GM18502 (cell line): ENCODE results near the gene NALCN.

Experiments
- ATAC-seq: cut with Tn5 transposase; IDR thresholded peaks from one replicate; pipeline ENCODE4 v1.9.1; 2021; ENCODE audit warnings: mild to moderate bottlenecking; ENCODE audit not compliant: unreplicated experiment, poor library complexity

Gene NALCN

DNA sequence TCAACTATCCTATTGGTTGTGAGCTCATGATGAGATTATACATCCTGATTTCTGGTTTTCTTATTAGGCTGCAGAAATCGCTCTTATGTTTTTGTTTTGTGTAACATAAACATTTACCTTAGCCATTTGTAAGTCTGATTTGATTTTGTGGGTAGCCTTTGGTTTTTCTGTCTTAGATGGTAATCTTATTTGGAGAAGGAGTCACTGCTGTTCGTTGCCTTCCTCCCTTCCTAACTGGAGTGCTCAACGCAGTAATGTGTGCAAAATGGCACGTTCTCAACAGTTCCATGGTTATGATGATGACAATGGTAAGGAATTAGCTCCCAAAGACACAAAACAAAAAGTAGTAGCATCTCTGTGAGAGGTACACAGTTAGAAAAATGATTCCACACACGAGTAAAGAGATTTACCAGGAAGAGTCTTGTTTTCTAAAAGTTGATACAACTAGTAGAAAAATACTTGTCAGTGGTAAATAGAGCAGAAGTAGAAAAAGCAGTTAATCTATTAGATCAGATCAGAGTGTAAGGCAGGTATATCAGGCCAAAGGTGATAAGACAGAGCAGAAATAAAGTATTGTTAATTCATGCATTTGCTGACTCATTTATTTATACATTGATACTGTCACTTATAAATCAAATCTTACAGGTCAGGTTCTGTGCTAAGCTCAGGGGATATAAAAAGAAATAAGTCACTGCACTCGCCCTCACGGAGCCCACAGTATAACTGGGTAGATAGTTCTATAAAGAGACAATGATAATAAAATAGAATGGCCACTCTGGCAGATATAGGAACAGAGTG, 270.0 kb downstream of the NALCN start:
- ATAC-seq, result no peak

DNA sequence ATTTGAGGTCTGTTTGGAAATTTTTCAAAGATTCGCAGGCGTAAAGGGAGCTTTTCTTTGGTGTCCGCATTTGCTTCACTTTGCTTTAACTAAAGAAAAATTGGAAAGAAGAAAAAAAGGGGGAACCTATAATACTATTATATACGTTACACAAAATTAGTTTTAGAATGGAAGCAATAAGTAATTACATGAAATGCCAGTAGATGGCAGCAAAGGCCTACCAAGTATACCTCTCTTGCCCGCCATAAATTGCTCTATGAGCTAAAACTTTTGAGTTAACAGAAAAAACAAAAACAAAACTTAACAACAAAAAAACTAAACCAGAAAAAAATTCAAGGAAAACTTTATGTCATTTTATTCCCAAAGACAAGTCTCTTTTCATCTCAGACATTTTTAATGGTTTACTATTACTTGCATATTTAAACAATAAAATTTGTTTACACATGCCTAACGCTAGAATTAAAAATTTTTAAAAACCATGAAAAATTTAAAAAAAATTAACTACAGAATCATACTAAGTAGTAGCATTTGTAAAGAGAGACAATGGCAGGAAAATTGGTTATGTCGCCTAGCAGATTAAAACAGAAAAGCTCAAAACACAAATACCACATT, 271.4 kb downstream of the NALCN start:
- peak; percentile 80 for ATAC-seq

DNA sequence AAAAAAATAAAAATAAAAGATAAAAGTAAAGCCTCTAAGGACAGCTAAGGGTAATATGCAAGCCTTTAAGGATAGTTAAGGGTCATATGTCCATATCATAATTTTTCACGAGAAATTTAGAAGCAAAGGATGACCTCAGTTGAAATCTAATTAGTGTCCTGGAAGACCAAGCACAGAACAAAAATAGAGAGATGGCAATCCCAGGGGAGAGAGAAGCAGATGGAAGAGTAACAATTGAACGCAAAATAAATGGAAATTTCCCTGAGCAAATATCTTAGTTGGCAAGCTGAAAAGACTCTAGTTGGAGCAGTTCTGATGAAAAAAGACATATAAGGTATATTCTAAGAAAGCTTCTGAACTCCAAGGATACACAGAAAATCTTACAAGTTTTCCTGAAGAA, 275.4 kb downstream of the NALCN start:
- no peak for ATAC-seq

DNA sequence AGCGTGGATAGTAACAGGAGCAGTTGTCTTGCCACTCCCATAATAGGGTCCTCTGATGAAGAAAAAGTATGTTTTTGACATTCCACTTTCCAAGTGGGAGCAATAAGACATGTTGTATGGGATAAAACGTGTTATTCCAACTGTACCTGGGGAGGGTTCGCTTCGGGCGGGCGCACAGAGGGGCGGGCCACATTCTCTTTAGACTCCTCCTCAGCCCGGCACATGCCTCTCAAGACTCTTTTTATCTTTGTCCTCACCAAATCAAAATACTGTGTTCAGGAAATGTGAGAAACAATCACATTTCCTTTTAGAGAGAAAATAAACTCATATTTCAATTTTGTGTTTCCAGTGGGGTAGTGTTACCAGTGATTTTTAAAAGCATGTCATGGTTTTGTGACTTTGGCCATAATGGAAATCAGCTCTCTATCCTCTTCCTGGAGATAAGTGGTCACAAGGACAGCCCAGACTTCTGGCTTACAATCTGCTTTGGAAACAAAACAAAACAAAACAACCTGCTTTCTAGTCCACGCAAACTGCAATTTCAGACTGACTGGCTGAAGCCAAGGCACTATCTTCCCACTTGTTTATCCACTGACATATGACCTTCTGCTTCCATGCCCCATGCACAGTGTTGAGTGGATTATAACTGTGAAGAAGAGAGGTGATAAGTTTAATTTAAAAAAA, 276.1 kb downstream of the NALCN start:
- no peak for ATAC-seq

DNA sequence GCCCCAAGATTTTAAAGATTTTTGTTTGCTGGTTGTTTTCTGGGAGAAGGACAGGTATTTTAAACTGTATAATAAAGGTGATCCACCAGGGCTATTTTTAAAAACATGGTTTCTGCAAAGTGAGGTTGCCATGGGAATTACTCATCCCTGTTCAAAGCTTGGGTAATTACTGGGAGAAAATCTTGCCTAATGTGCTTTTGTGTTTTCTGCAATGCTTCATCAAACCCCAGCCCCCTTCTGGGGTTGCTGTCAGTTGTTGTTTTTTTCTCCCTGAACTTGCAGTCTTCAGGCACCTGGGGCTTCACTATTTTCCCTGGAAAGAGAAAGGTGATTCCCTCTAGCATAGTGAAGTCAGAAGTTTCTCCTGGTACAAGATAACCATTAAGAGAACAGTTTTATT, 277.2 kb downstream of the NALCN start:
- no peak for ATAC-seq

DNA sequence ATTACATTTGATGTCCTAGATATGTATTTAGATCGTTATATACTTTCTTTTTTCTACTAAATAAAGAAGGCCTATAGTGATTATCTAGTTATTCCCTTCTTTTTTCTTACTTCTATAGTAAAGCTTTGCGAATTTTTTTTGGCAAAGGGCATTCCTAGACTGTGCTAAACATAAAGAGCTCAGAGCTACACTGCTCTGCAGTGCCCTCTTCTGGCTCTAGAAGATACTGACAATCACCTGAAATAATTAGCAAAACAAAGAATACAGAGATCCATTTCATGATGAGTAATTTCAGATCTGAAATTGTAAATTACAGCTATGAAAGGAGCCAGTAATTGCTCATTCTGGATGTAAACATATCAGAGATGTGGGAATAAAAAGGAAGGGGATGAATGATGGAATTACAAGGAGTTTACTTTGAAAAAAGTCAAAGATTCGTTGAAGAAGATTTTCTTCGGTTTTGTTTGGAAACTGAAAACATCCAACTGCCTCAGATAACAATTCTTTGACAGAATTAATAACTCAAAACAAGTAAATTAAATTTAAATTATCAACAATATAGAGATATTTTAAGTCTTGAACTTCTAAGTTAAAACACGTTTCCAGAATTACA, 288.5 kb downstream of the NALCN start:
- ATAC-seq, result peak; percentile 88

DNA sequence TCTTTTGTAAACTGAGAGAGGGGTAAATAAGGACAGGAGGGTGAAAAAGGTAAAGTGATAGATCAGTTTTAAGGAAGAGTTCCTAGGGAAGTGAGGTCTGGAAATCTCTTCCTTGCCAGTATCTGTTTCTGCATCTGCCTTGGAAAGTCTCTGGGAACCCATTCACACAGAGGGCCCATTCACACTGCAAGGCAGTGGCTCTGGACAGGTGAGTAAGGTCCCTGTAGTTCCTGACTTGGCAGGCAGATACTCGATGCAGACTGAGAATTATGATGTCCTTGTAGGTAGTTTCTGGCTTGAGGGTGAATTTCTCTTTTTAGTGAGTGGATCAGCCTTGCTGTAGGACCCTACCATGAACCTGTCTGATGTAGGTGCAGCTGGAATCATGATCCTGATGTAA, 293.3 kb downstream of the NALCN start:
- ATAC-seq, result no peak

DNA sequence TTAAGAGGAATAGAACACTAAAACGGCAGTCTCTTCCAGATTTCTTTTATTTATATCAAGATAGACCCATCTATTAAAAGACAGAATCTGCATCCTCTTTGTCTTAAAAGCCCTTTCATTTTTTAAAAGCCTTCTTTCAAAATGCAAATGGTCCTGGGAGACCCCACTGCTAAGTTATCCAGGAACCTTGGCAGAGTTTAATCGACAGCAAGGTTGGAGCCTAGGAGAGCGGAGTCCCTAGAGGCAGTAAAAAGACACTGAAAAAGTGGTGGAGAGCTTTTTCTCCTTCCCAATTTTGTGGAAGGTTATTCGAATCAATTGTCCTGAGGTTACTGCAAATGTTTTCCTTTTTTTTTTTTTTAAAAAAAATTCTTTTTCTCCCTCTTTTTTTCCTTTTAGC, 294.7 kb downstream of the NALCN start:
- ATAC-seq, result no peak

DNA sequence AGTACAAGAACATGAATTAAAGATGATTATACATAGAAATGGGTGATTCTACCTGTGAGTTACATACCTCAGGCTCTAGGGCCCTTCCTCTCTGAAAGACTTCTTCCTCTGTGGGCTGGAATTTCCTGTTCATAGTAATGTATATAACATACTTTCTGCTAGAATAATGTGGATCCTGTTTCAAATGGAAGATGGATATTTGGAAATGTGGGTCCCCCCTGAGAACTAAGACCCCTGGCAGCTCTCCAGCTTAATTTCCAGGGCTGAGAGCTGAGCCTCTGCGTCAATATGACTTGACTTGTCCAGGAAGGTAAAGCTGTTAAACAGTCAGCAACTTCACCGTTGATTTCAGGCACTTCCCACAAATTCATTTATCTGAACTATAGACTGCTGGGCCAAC, 296.3 kb downstream of the NALCN start:
- no peak for ATAC-seq

DNA sequence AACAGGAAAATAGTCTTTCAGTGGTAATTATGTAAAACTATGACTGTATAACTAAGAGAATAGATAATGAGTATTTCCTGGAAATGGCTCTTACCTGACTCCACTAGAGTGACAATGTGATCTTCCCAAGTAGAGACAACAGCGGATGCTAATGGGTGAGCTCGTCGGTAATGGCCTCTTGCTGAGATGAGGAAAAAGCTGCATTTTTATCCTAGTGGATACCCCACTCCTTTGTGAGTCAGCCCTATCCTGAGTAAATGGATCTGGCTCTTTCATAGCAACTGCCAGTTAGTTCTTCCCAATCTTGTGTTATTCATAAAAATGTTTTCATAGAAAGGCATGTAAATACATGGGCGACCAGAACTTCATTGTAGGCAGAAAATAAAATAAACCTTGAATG, 299.5 kb downstream of the NALCN start:
- ATAC-seq, result no peak

DNA sequence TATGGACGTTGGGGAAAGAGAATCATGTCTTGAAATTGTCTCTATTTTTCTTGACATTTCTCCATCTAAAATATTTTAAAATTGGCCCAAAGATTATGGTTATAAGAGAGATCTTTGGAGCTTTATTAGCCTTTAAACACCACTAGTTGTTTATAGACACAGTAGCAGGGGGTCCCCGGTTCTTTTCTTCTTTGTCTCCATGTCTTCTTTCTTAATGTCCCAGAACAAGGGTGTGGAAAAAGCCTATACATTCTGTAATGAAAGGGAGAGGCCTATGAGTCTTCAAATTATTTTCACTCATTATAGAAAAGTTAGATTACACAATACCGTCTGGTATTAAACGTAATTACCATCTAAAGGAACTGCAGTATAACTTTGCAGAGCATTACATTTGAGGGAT, 300.0 kb downstream of the NALCN start:
- ATAC-seq, result no peak

DNA sequence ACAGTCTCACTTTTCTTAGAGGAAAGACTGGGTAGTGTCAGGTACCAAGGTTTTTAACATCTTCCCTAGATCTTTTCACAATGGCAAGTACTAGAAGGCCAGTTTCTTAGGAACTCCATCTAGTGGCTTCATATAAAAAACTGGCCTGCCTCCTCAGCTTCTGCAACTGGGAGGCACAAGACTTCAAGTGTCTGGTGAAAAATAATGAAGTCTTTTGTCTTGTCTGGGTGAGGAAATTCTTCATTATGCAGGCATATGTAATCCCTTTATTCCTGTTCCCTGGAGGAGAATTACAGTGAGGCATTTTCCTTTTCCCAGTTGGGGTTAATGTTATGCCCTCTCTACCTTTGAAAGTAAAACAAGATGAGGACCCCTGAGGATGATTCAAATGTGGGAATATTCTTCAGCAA, 300.5 kb downstream of the NALCN start:
- no peak for ATAC-seq

DNA sequence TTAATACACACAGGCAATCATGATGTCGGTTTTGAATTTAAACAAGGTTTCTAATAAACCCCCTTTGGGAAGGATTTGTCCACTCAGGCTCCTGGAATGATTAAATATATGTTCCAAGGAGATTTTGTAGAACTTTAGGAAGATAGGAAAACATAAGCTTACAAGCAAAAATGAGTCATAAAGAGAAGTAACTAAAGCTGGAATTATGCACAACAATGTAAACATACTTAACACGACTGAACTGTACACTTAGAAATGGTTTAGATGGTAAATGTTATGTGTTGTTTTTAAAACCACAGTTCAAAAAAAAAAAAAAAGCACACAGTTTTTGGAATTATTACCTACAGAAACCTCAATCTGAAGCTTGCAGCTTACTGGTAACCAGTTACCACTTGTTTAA, 304.4 kb downstream of the NALCN start:
- ATAC-seq, result no peak

DNA sequence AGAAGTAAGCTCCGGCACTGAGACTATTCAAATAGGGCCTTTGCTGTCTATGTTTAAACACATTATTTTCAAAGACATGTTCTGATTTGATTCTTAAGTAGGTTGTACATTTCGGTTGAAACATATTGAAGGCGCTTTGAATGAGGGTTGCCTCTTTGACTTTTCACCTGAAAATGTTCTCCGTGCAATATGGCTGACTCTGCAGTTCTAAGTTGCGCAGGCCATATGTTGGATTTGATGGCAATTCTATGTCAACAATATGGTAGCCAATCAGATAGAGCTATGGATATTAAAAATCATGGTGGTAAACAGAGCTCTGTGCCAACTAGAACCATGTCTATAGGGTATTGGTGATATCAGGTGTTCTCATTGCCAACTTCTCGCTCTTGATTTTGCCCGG, 307.3 kb downstream of the NALCN start:
- ATAC-seq, result no peak

DNA sequence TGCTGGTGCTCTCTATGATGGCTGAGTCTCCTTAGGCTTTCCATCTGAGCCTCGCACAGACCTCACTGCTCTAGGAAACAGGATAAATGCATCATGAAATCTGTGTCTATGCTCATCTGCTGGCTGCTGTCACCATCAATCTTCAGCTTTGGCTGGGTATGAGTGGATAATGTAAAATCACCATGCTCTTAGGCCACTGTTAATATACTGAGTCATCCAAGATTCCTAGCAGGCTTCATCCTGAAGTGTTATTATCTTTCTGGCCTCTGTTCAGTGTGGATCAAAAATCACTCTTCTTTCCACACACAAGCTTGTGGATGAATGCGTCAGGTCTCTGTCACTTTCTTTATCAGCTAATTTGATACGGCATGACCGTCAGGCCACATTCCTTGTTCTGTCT, 317.4 kb downstream of the NALCN start:
- ATAC-seq, result no peak

DNA sequence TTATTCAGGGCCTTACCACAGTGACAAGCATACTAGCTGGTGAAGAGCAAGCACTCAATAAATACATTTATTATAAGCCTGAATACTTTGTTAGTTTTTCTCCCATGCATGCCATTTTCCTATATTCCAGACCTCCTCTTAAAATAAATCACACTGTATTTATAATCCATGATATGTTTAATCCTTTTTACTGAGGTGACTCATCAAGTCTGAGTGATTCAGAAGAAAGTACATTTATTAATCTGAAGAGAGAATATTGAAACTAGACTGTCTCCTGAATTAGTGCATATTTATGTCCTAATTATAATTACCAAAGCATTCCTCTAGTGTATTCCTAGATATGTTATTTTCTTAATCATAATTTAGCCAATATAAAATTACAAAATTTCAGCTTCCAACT, 323.3 kb downstream of the NALCN start:
- no peak for ATAC-seq

DNA sequence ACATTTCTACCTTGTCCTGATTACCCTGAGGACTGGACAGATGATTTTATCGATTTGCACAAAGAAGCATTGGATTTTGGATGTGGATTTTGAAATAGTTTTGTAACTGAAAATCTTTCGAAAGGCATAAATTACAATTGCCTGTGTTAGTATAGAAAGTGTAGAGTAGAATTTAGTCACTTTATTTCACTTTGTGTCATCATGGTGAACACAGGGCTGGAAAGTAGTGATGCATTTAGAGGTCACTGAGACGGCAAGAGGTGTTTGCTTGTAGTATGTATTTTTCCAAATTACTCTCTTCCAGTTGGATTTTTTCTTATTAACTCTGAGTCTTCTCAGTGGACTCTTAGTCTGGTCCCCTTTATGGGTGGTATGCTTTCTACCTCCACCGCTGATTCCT, 326.0 kb downstream of the NALCN start:
- no peak for ATAC-seq

DNA sequence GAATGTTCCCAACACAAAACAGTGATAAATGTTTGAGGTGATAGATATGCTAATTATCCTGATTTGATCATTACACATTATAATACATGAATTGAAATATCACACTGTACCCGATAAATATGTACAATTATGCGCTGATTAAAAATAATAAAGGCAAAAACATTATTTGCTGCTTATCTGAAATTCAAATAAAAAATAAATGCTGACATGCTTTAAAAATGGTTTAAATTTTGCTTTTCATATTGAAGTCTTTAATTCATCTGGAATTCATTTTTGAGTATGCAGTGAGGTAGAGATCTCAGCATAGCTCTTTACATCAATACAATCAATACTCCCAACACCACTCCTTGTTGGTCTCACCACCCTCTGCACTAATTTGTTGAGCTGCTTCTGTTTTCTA, 330.8 kb downstream of the NALCN start:
- no peak for ATAC-seq

DNA sequence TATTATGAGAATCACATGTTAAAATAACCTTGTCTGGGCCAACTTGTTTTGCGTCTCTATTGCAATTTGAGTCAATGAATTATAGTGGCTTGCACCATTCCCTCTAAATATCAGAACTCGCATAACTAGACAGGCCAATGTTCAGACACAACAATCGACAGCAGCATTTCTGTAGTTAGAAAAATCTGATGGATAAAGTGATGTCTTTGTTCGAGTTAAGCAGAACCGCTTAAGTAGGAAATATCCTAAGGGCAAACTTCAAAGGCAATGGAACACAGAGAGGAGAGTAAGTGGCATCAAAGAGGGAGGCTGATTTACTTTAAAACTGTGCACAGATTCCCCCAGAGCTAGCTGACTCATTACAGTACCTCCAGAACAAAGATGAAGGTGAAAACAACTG, 333.9 kb downstream of the NALCN start:
- ATAC-seq, result no peak

DNA sequence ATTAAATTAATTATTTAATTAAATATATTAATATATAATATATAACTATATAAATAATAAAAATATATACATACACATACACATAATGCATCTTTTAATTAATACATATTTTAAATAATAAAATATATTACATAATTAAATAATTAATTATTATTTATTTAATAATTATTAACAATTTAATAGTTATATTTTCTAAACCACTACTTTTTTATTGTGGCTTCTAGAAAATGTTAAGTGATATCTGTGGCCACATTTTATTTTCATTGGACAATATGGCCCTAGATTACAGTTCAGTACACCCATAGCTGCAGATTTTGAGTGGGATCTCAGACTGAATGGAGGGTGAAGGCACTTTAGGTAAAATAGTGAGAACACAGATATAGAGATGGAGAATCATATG, 335.7 kb downstream of the NALCN start:
- ATAC-seq, result no peak

DNA sequence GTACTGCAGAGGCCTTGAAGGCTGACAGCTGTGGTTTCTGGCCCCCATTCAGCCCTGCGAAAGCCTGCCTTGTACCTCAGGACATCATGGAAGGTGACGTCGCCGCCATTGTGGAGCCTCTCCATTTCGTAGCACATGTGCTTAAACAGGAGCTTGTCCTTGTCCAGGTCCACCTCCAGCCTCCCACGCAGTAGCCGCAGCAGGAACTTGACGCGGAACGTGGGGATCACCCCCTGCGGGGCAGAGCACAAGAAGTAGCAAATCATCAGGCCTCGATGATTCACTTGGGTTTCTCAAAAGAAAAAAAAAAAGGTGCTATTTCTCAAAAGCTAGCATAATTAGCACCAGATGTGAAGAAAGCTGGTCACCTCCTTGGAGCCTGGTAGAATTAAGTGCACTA, 351.0 kb downstream of the NALCN start:
- ATAC-seq, result no peak
